NCI-H69 (cell line): ENCODE data around the gene IFNA4.
"Not testable (repeated sequence)": the region's sequence is repeated elsewhere in the genome, so short reads cannot be mapped to it uniquely, and the experiment has no call there.

ENCODE experiments used
- DNase-seq: peaks from one replicate; lab custom pipeline; 2025; lab: John Stamatoyannopoulos, UW

Gene IFNA4

GRCh38 chr9:21187487-21187886, at the start of gene IFNA4:
Gene IFNA4 (minus strand): TSS chr9:21187587. CDS start chr9:21187531, 56 bp downstream.
- not testable (repeated sequence) for DNase-seq

- DNase-seq = not testable (repeated sequence)
These were observed 49.0 kb upstream of the IFNA4 start for GRCh38 chr9:21236360-21236714.

GRCh38 chr9:21235468-21236359, 48.3 kb upstream of the IFNA4 start:
- DNase-seq = peak; percentile 62

GRCh38 chr9:21234153-21234687, 46.8 kb upstream of the IFNA4 start:
- no peak for DNase-seq

- no peak for DNase-seq
These were observed 45.9 kb upstream of the IFNA4 start for GRCh38 chr9:21233258-21233657.

- DNase-seq = no peak
These were observed 40.7 kb upstream of the IFNA4 start, which contains the start of gene IFNA17 for GRCh38 chr9:21228122-21228521. Gene IFNA17 (minus strand): TSS chr9:21228222. CDS start chr9:21228173, 49 bp downstream.

- not testable (repeated sequence) for DNase-seq
These were observed 29.8 kb upstream of the IFNA4 start, which contains the start of gene IFNA16 for GRCh38 chr9:21217211-21217610. Gene IFNA16 (minus strand): TSS chr9:21217311. CDS start chr9:21217305, 6 bp downstream.

GRCh38 chr9:21213411-21214326, 26.3 kb upstream of the IFNA4 start:
- DNase-seq = peak; percentile 18

GRCh38 chr9:21212160-21212559, 24.8 kb upstream of the IFNA4 start:
- not testable (repeated sequence) for DNase-seq

GRCh38 chr9:21210782-21211181, 23.4 kb upstream of the IFNA4 start:
- DNase-seq = not testable (repeated sequence)

GRCh38 chr9:21210311-21210710, 22.9 kb upstream of the IFNA4 start:
- DNase-seq = no peak

GRCh38 chr9:21207043-21207442, 19.7 kb upstream of the IFNA4 start, which contains the start of gene IFNA10:
Gene IFNA10 (minus strand): TSS chr9:21207143. CDS start chr9:21207097, 46 bp downstream.
- DNase-seq = not testable (repeated sequence)

- no peak for DNase-seq
These were observed 17.8 kb upstream of the IFNA4 start for GRCh38 chr9:21205204-21205603.

- not testable (repeated sequence) for DNase-seq
These were observed 14.7 kb upstream of the IFNA4 start, which contains the start of gene IFNA7 for GRCh38 chr9:21202105-21202504. Gene IFNA7 (minus strand): TSS chr9:21202205. CDS start chr9:21202165, 40 bp downstream.

GRCh38 chr9:21194867-21195776, 7.7 kb upstream of the IFNA4 start:
- DNase-seq = peak; percentile 41

- DNase-seq = peak; percentile 14
These were observed 4.3 kb downstream of the IFNA4 start for GRCh38 chr9:21182810-21183736.

GRCh38 chr9:21174671-21175070, 12.7 kb downstream of the IFNA4 start:
- no peak for DNase-seq

GRCh38 chr9:21172156-21172555, 15.2 kb downstream of the IFNA4 start:
- no peak for DNase-seq

GRCh38 chr9:21171351-21171750, 16.0 kb downstream of the IFNA4 start:
- no peak for DNase-seq

GRCh38 chr9:21166560-21166959, 20.8 kb downstream of the IFNA4 start, which contains the start of gene IFNA21:
Gene IFNA21 (minus strand): TSS chr9:21166660. CDS start chr9:21166612, 48 bp downstream.
- DNase-seq = not testable (repeated sequence)
